ENCODE results near the gene VWC2L.
A peak's percentile ranks its signal among the peaks of the same experiment; 100 is the strongest.

Gene VWC2L
- total RNA-seq: 0 reads per million in 2 donors

GRCh38 chr2:214410918-214411554, at the start of gene VWC2L:
VWC2L (plus strand) TSS chr2:214411054; CDS start chr2:214414194, 3,140 bp downstream.
- DNase-seq: peak in 3 of 5 experiments; percentile 3 to 41 (median 5)

- no peak for DNase-seq
These were observed 49.7 kb upstream of the VWC2L start for GRCh38 chr2:214361116-214361515.

GRCh38 chr2:214365549-214365948, 45.3 kb upstream of the VWC2L start:
- no peak for DNase-seq

- DNase-seq: no peak
These were observed 43.7 kb upstream of the VWC2L start for GRCh38 chr2:214367171-214367570.

- DNase-seq: peak in 1 of 5 experiments; percentile 17
These were observed 34.1 kb upstream of the VWC2L start for GRCh38 chr2:214376618-214377285.

- DNase-seq: no peak
These were observed 33.6 kb upstream of the VWC2L start for GRCh38 chr2:214377286-214377624.

- DNase-seq: no peak
These were observed 32.3 kb upstream of the VWC2L start for GRCh38 chr2:214378455-214379103.

- no peak for DNase-seq
These were observed 31.6 kb upstream of the VWC2L start for GRCh38 chr2:214379227-214379626.

GRCh38 chr2:214380681-214381080, 30.2 kb upstream of the VWC2L start:
- DNase-seq: no peak

GRCh38 chr2:214382229-214382628, 28.6 kb upstream of the VWC2L start:
- no peak for DNase-seq

- DNase-seq: no peak
These were observed 24.1 kb upstream of the VWC2L start for GRCh38 chr2:214386720-214387119.

GRCh38 chr2:214389334-214389733, 21.5 kb upstream of the VWC2L start:
- no peak for DNase-seq

- DNase-seq: no peak
These were observed 17.1 kb upstream of the VWC2L start for GRCh38 chr2:214393796-214394195.

GRCh38 chr2:214395040-214395439, 15.8 kb upstream of the VWC2L start:
- no peak for DNase-seq

- no peak for DNase-seq
These were observed 9.3 kb upstream of the VWC2L start for GRCh38 chr2:214401580-214401979.

- DNase-seq: no peak
These were observed 602 bp upstream of the VWC2L start for GRCh38 chr2:214410128-214410775.

- DNase-seq: no peak
These were observed 1.8 kb downstream of the VWC2L start for GRCh38 chr2:214412679-214413078.

GRCh38 chr2:214436470-214436869, 25.6 kb downstream of the VWC2L start:
- no peak for DNase-seq

- no peak for DNase-seq
These were observed 39.5 kb downstream of the VWC2L start for GRCh38 chr2:214450118-214450894.

GRCh38 chr2:214451516-214452275, 40.8 kb downstream of the VWC2L start:
- no peak for DNase-seq

- no peak for DNase-seq
These were observed 54.7 kb downstream of the VWC2L start for GRCh38 chr2:214465363-214466146.
